ENCODE measurements around the gene FLT3. TPM values are rescaled to one million over a fixed set of nuclear protein-coding genes. Genes with fewer than 3 reads are reported as not detected.

FLT3 gene
- total and polyA plus RNA-seq, 2 of the 13 experiments (the other 11 are each of a cell fraction or from before 2014, with no cell fraction given) = not detected

- ChIA-PET CTCF (ENCODE audit: low intra/inter-chr PET ratio, low total read pairs) (no interaction called here), POLR2A (no interaction called here)
- 0 out of 5 replicates have a peak, but pooled peaks cover 0 to 9% of the 10 kb centered on the region in 2 experiments for H3K27me3 ChIP-seq (ENCODE audit: control insufficient read depth in 1 of 2, insufficient read depth in 2 of 2, low read length in 2 of 2)
- no peaks in the 10 kb centered on the region for H3K79me2 ChIP-seq (ENCODE audit: insufficient read depth, low read length)
- no peaks in the 10 kb centered on the region for H4K20me1 ChIP-seq (ENCODE audit: insufficient read depth, low read length)
- no peak overlapping the region for H3K27ac ChIP-seq (ENCODE audit: extremely low read length, insufficient read depth, low read length)
- H3K4me1 ChIP-seq (ENCODE audit: insufficient read depth, low read length) = no peaks in the 10 kb centered on the region
- no peak overlapping the region for H2AFZ ChIP-seq (ENCODE audit: low read length)
- H3K9me3 ChIP-seq (ENCODE audit: low read length) = no peaks in the 10 kb centered on the region
- H3K36me3 ChIP-seq (replicated peaks in 1 of 2; ENCODE audit: control insufficient read depth in 1 of 2, insufficient read depth in 2 of 2, low read length in 2 of 2) = no peaks in the 10 kb centered on the region
- H3K9ac ChIP-seq (ENCODE audit: insufficient read depth, low read depth, low read length) = no peak overlapping the region
- DNase-seq (ENCODE audit: low spot score) (no peak), ATAC-seq (no peak), FAIRE-seq (no peak)
- no peak overlapping the region for H3K4me3 ChIP-seq (replicated peaks in 1 of 3; ENCODE audit: insufficient read depth in 1 of 3, low read depth in 2 of 3, low read length in 3 of 3)
- BruUV-seq (replicated peaks) = no TSS peak
- H3K4me2 ChIP-seq (ENCODE audit: low read depth, low read length) = no peak overlapping the region
- in situ Hi-C loops (cut with HindIII; ENCODE audit: extremely low pct_ligation_motif_present, low pct_unique_long_range_greater_than_20kb) = no loop called here
- WGBS (ENCODE audit: low lambda C conversion rate) = 3% methylated on average over 1 of the region's 1 CpG
- intact Hi-C loops (cut with micrococcal nuclease; ENCODE audit: unreplicated experiment) = no loop called here
- TF ChIP-seq TMF1 (CRISPR knock-in tag; IDR thresholded peaks at IDR 0.05; ENCODE audit: low read depth) = no peak
- no peak for TF ChIP-seq MIER3 (CRISPR knock-in tag; IDR thresholded peaks at IDR 0.05; ENCODE audit: borderline replicate concordance)
- no peak for TF ChIP-seq ATF6 (CRISPR knock-in tag; conservative IDR thresholded peaks at IDR 0.05)
- TF ChIP-seq, protein P1, sequence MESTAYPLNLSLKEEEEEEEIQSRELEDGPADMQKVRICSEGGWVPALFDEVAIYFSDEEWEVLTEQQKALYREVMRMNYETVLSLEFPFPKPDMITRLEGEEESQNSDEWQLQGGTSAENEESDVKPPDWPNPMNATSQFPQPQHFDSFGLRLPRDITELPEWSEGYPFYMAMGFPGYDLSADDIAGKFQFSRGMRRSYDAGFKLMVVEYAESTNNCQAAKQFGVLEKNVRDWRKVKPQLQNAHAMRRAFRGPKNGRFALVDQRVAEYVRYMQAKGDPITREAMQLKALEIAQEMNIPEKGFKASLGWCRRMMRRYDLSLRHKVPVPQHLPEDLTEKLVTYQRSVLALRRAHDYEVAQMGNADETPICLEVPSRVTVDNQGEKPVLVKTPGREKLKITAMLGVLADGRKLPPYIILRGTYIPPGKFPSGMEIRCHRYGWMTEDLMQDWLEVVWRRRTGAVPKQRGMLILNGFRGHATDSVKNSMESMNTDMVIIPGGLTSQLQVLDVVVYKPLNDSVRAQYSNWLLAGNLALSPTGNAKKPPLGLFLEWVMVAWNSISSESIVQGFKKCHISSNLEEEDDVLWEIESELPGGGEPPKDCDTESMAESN (CRISPR knock-in tag; conservative IDR thresholded peaks at IDR 0.05) = no peak
- TF ChIP-seq ZNF33B (CRISPR knock-in tag; IDR thresholded peaks at IDR 0.05) = no peak
- TF ChIP-seq SMAD9 (CRISPR knock-in tag; IDR thresholded peaks at IDR 0.05) = no peak
- TF ChIP-seq ZNF597 (CRISPR knock-in tag; IDR thresholded peaks at IDR 0.05) = no peak
- TF ChIP-seq, protein P2, sequence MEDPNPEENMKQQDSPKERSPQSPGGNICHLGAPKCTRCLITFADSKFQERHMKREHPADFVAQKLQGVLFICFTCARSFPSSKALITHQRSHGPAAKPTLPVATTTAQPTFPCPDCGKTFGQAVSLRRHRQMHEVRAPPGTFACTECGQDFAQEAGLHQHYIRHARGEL (CRISPR knock-in tag; IDR thresholded peaks at IDR 0.05) = no peak
- TF ChIP-seq, protein P3, sequence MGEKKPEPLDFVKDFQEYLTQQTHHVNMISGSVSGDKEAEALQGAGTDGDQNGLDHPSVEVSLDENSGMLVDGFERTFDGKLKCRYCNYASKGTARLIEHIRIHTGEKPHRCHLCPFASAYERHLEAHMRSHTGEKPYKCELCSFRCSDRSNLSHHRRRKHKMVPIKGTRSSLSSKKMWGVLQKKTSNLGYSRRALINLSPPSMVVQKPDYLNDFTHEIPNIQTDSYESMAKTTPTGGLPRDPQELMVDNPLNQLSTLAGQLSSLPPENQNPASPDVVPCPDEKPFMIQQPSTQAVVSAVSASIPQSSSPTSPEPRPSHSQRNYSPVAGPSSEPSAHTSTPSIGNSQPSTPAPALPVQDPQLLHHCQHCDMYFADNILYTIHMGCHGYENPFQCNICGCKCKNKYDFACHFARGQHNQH (CRISPR knock-in tag; IDR thresholded peaks at IDR 0.05) = no peak
- TF ChIP-seq GPN1 (CRISPR knock-in tag; IDR thresholded peaks at IDR 0.05; ENCODE audit: borderline replicate concordance) = no peak
- no peak for TF ChIP-seq SUZ12 (IDR thresholded peaks at IDR 0.05; ENCODE audit: low read depth, low read length)
- no peak for TF ChIP-seq SP4 (CRISPR knock-in tag; IDR thresholded peaks at IDR 0.05)
Observed at GRCh38 chr13:28106976-28107375, 6.6 kb upstream of the FLT3 start.
